ENCODE data around the gene EMX1.

DNA sequence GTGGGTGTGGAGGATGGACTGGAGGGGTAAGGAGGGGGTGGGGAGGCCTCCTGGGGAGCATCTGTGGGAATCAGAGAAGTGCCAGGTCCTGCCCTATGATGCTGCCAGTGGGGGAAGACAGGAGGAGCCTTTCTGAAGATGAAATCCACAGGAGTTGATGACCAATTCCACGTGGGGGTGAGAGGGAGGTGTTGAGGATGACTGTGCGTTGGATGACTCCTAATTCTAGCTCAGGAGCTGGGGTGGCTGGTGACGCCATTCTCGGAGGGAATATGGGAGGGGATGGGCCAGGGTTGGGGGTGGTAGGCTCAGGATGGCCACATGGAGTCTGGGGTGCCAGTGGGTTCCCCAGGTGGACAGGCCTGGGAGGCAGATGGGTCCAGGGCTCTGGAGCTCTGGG lies 32.3 kb downstream of the EMX1 start:
- TF ChIP-seq, protein P1, sequence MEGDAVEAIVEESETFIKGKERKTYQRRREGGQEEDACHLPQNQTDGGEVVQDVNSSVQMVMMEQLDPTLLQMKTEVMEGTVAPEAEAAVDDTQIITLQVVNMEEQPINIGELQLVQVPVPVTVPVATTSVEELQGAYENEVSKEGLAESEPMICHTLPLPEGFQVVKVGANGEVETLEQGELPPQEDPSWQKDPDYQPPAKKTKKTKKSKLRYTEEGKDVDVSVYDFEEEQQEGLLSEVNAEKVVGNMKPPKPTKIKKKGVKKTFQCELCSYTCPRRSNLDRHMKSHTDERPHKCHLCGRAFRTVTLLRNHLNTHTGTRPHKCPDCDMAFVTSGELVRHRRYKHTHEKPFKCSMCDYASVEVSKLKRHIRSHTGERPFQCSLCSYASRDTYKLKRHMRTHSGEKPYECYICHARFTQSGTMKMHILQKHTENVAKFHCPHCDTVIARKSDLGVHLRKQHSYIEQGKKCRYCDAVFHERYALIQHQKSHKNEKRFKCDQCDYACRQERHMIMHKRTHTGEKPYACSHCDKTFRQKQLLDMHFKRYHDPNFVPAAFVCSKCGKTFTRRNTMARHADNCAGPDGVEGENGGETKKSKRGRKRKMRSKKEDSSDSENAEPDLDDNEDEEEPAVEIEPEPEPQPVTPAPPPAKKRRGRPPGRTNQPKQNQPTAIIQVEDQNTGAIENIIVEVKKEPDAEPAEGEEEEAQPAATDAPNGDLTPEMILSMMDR (conservative IDR thresholded peaks at IDR 0.05; ENCODE audit: low read depth, low read length), result no peak
- no peak for TF ChIP-seq EZH2 (IDR thresholded peaks at IDR 0.05; ENCODE audit: low read length, unreplicated experiment)
